GM23248 (cell line): ENCODE results near the gene THY1. TPM values are rescaled to one million over a fixed set of nuclear protein-coding genes. Genes with fewer than 3 reads are reported as not detected.
"Not testable (repeated sequence)": the region's sequence is repeated elsewhere in the genome, so short reads cannot be mapped to it uniquely, and the experiment has no call there.

Source experiments
- DNase-seq: peaks from one replicate; pipeline ENCODE4 v3.0.0-alpha.2; 2015
- H2AFZ ChIP-seq: fragments of 200-600 bp; sonication (generic); 2 replicates; pipeline ENCODE4 v1.6.1; 2016; ENCODE audit warnings: antibody characterized with exemption
- H3F3A ChIP-seq: fragments of 200-600 bp; sonication (generic); 2 replicates; pipeline ENCODE4 v1.6.1; 2016; ENCODE audit warnings: mild to moderate bottlenecking, antibody characterized with exemption, mixed run types; ENCODE audit not compliant: insufficient read depth
- H3K27ac ChIP-seq: fragments of 200-600 bp; sonication (generic); 2 replicates; pipeline ENCODE4 v1.5.1; 2016; ENCODE audit warnings: mild to moderate bottlenecking
- H3K27me3 ChIP-seq: fragments of 200-600 bp; sonication (generic); replicated peaks from 2 replicates; pipeline ENCODE4 v1.6.1; 2016; ENCODE audit warnings: mild to moderate bottlenecking; ENCODE audit not compliant: insufficient read depth
- H3K36me3 ChIP-seq: fragments of 200-600 bp; sonication (generic); 2 replicates; pipeline ENCODE4 v1.6.1; 2016; ENCODE audit warnings: low read depth, mild to moderate bottlenecking
- H3K4me1 ChIP-seq: fragments of 200-600 bp; sonication (generic); 2 replicates; pipeline ENCODE4 v1.6.1; 2016; ENCODE audit warnings: mild to moderate bottlenecking; ENCODE audit not compliant: insufficient read depth
- H3K4me2 ChIP-seq: fragments of 200-600 bp; sonication (generic); one replicate; pipeline ENCODE4 v1.6.1; 2016; ENCODE audit warnings: mild to moderate bottlenecking; ENCODE audit not compliant: unreplicated experiment
- H3K4me3 ChIP-seq: fragments of 200-600 bp; sonication (generic); 2 replicates; pipeline ENCODE4 v1.5.1; 2016; ENCODE audit warnings: mild to moderate bottlenecking
- H3K79me2 ChIP-seq: fragments of 200-600 bp; sonication (generic); 2 replicates; pipeline ENCODE4 v1.6.1; 2016; ENCODE audit warnings: mild to moderate bottlenecking; ENCODE audit not compliant: insufficient read depth
- H3K9ac ChIP-seq: fragments of 200-600 bp; sonication (generic); 2 replicates; pipeline ENCODE4 v1.6.1; 2016; ENCODE audit warnings: mild to moderate bottlenecking
- H3K9me2 ChIP-seq: fragments of 200-600 bp; sonication (generic); 2 replicates; pipeline ENCODE4 v1.6.1; 2016; ENCODE audit warnings: mixed run types, mild to moderate bottlenecking, moderate library complexity; ENCODE audit not compliant: insufficient read depth
- H3K9me3 ChIP-seq: fragments of 200-600 bp; sonication (generic); one replicate; pipeline ENCODE4 v1.6.1; 2017; ENCODE audit warnings: low read depth
- H4K20me1 ChIP-seq: fragments of 200-600 bp; sonication (generic); 2 replicates; pipeline ENCODE4 v1.6.0; 2016; ENCODE audit not compliant: insufficient read depth
- EZH2 ChIP-seq: fragments of 200-600 bp; sonication (generic); IDR thresholded peaks from 2 replicates; pipeline ENCODE4 v1.6.1; 2018; ENCODE audit warnings: antibody characterized with exemption, mild to moderate bottlenecking; ENCODE audit not compliant: insufficient read depth, poor library complexity, severe bottlenecking
- EZH2phosphoT487 ChIP-seq: fragments of 200-600 bp; sonication (generic); IDR thresholded peaks from 2 replicates; pipeline ENCODE4 v1.6.1; 2018; ENCODE audit warnings: antibody characterized with exemption, moderate library complexity, mild to moderate bottlenecking, low read depth; ENCODE audit not compliant: insufficient read depth
- WGBS, 2 experiments: methylation state at CpG; one replicate each; pipeline ENCODE4 v1.1.6; 2015 to 2017; ENCODE audit warnings: low lambda C conversion rate in 2 of 2, low coverage in 1 of 2; ENCODE audit errors: missing lambda C conversion rate in 2 of 2; 5-methylcytosine and 5-hydroxymethylcytosine counted together
- in situ Hi-C: fragments of 300-500 bp; cut with MboI; formaldehyde crosslinking; loops from 2 replicates; pipeline ENCODE4 v1.15.0; 2020
- polyA plus RNA-seq: library from polyadenylated mRNA; unstranded; fragments of >200 nt; fragmentation: Nextera tagmentation; extraction: Ambion mirVana; gene quantifications from 2 replicates; pipeline ENCODE4 v1.2.1, GENCODE V29; 2016
- total RNA-seq: library from RNA; depleted of rRNA; stranded (reverse); fragments of >200 nt; shearing (Covaris generic); gene quantifications from 2 replicates; pipeline ENCODE4 v1.2.3, GENCODE V29; 2014

The THY1 gene
- total and polyA plus RNA-seq, 2 experiments from 2014 or later = 1,640 to 1,694 TPM

- Histone ChIP-seq H3K9me2 (no peaks in the 10 kb centered on the region), H3K4me1 (peaks cover 5% of the 10 kb centered on the region), H3F3A (no peaks in the 10 kb centered on the region), H3K79me2 (no peaks in the 10 kb centered on the region), H4K20me1 (no peaks in the 10 kb centered on the region), H3K4me3 (no peak overlapping the region), H3K9me3 (no peaks in the 10 kb centered on the region), H3K27ac (no peak overlapping the region), H3K27me3 (no peaks in the 10 kb centered on the region), H3K36me3 (no peaks in the 10 kb centered on the region), H3K9ac (no peak overlapping the region), H3K4me2 (no peak overlapping the region), H2AFZ (no peak overlapping the region)
- WGBS, 2 experiments = 69 to 74% methylated on average over 2 of the region's 2 CpGs
- DNase-seq = no peak
- TF ChIP-seq EZH2phosphoT487 = no peak
- TF ChIP-seq EZH2 = no peak
- in situ Hi-C loops = no loop called here
These were observed 38.6 kb downstream of the THY1 start for GRCh38 chr11:119384332-119384731.

GRCh38 chr11:119382513-119382912 is 40.5 kb downstream of the THY1 start:
- H3K9me2 ChIP-seq, H3F3A ChIP-seq, H3K36me3 ChIP-seq, H3K27ac ChIP-seq, H3K27me3 ChIP-seq, H3K79me2 ChIP-seq, H4K20me1 ChIP-seq, DNase-seq, in situ Hi-C loops, H3K4me1 ChIP-seq, H3K9me3 ChIP-seq: not testable (repeated sequence)
- Histone ChIP-seq H2AFZ (peak overlapping the region; percentile 55), H3K4me3 (peak overlapping the region; percentile 67; the same call in 1 of the 2 replicates), H3K4me2 (peak overlapping the region; percentile 82), H3K9ac (peak overlapping the region; percentile 76)
- WGBS, 2 experiments = 67 to 72% methylated on average over 13 to 14 of the region's 14 CpGs

GRCh38 chr11:119382101-119382500 is 40.9 kb downstream of the THY1 start:
- Histone ChIP-seq H3K36me3 (no peaks in the 10 kb centered on the region), H3K9ac (peak overlapping the region; percentile 76), H3K79me2 (no peaks in the 10 kb centered on the region), H3K4me2 (peak overlapping the region; percentile 82), H3K9me2 (no peaks in the 10 kb centered on the region), H3K4me3 (peak overlapping the region; percentile 67), H3K4me1 (peaks cover 5% of the 10 kb centered on the region), H2AFZ (peak overlapping the region; percentile 55), H3K27me3 (no peaks in the 10 kb centered on the region), H4K20me1 (no peaks in the 10 kb centered on the region), H3F3A (no peaks in the 10 kb centered on the region), H3K9me3 (no peaks in the 10 kb centered on the region), H3K27ac (no peak overlapping the region; the same call in 1 of the 2 replicates)
- peak; percentile 40 for DNase-seq
- WGBS, 2 experiments = 1 to 3% methylated on average over 9 of the region's 9 CpGs
- TF ChIP-seq EZH2phosphoT487 (no peak), EZH2 (no peak)
- in situ Hi-C loops = no loop called here

DNA sequence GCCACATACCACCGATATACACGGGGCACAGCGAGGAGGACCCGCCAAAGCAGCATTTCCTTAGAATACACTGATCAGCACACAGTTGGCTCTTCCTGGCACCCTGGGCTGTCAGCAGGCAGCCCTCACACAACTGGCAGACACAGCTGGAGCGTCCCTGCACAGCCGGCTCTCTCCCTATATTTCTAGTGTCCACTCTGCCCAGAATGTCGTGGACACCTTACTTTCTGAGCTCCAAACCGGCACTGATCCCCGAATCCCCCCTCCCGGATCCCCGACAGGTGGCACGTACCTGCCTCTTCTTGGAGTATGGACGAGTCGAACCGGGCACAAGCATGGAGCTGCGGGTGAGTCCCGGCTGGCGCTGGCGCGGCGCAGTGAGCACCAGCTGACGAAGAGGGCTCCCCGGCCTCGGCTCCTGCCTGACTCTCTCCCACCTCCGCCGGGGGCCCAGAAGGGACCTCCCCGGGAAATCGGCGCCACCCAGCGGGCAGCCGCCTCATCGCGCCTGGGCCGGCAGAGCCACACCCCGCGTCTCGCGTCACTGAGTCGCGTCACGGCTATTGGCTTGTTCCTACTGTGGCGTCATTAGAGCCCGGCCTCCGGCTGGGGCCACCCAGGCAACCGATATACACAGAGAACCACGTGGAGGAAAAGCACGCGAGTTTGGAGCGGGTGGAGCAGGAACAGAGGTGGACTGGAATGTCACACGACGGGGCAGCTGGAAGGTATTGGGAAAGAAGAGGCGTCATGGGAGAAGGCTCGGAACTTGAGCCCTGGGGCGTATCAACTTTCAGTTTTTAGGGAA is 41.6 kb downstream of the THY1 start, which contains the start of gene USP2:
USP2 (minus strand) TSS at position 510 of the 808 bp plus-strand sequence. CDS start 8,210 bp downstream, outside the sequence.
- peak within 1 kb of the TSS; percentile 76 for H2AFZ ChIP-seq
- peak within 1 kb of the TSS; percentile 82 for H3K4me2 ChIP-seq
- H3K4me3 ChIP-seq = peak within 1 kb of the TSS; percentile 67
- no peaks in the 10 kb centered on the region for H3K79me2 ChIP-seq
- H3K4me1 ChIP-seq = peaks cover 8% of the 10 kb centered on the region
- no peaks in the 10 kb centered on the region for H3K9me3 ChIP-seq
- in situ Hi-C loops = no loop called here
- peak; percentile 99 for DNase-seq
- no peak within 1 kb of the TSS; the same call in 1 of the 2 replicates for H3K27ac ChIP-seq
- TF ChIP-seq EZH2 = no peak
- no peak for TF ChIP-seq EZH2phosphoT487
- no peaks in the 10 kb centered on the region for H3K9me2 ChIP-seq
- H3F3A ChIP-seq = no peaks in the 10 kb centered on the region
- H3K9ac ChIP-seq = peak within 1 kb of the TSS; percentile 76
- H4K20me1 ChIP-seq = no peaks in the 10 kb centered on the region
- H3K27me3 ChIP-seq = no peaks in the 10 kb centered on the region
- H3K36me3 ChIP-seq = no peaks in the 10 kb centered on the region
- WGBS, 2 experiments = 1% methylated on average over 51 of the region's 54 CpGs
